ENCODE results near the gene MRPL42. TPM values are rescaled to one million over a fixed set of nuclear protein-coding genes. Genes with fewer than 3 reads are reported as not detected.

MRPL42 gene
- polyA plus RNA-seq, 1 of the 3 experiments (the other 2 are of a cell fraction) = 39.5 TPM

DNA sequence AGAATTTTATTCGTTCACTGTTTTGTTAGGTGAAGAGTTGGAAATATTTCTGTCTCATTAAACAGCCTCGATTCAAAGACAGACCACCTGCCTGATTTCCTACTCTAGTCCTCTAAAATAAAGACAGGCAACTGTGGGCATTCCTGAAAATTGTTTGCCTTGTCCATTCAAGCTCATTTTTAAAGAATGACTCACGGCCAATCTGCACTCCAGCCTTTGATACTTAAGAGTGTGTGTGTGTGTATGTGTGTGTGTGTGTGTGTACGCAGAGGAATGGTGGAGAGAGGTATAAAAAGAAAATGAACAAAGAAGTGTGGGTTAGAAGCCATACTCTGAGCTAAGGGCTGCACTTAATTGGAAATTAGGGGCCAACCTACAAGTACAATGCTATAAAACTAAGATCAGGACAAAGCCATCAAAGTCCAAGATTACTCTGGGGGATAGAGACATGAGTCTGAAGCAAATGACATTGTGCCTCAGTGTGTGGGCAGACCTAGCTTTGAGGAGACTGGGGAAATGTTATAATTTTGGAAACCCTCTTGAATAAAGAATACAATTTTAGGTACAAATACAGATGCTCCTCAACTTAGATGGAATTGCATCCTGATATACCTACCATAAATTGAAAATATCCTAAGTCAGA is 59.6 kb downstream of the MRPL42 start:
- no peak for DNase-seq
- H3K9me2 ChIP-seq = no peaks in the 10 kb centered on the region
- H4K20me1 ChIP-seq (ENCODE audit: insufficient read depth) = no peaks in the 10 kb centered on the region
- no peaks in the 10 kb centered on the region for H3K36me3 ChIP-seq (replicated peaks in 1 of 2; ENCODE audit: control insufficient read depth in 1 of 2, insufficient read depth in 2 of 2, low read length in 1 of 2)
- H3K9me3 ChIP-seq = no peaks in the 10 kb centered on the region
- ChIA-PET POLR2A (no interaction called here), CTCF (interaction anchor here (0.7 to 7.3 kb wide), 5 partner anchors 16 to 576 kb away, joined by 3 to 46 read pairs (median 3); no protein-coding TSS in a partner anchor)
- H3F3A ChIP-seq (replicated peaks; ENCODE audit: insufficient read depth) = no peaks in the 10 kb centered on the region
- 20% methylated on average over 4 of the region's 4 CpGs for WGBS (ENCODE audit: low lambda C conversion rate)
- no peak overlapping the region for H3K9ac ChIP-seq
- no peaks in the 10 kb centered on the region; a peak in 1 of 4 replicates for H3K4me1 ChIP-seq (ENCODE audit: control insufficient read depth in 1 of 2, insufficient read depth in 2 of 2, low read depth in 1 of 2, low read length in 1 of 2)
- no peaks in the 10 kb centered on the region for H3K79me2 ChIP-seq (ENCODE audit: insufficient read depth)
- H3K4me2 ChIP-seq = 0 out of 2 replicates have a peak overlapping the region, but pooled peaks have one; percentile 0
- no peak overlapping the region for H3K4me3 ChIP-seq (ENCODE audit: low read depth in 2 of 2, low read length in 1 of 2)
- no peaks in the 10 kb centered on the region for H3K27me3 ChIP-seq (ENCODE audit: insufficient read depth)
- H3K27ac ChIP-seq (ENCODE audit: low read depth in 2 of 2, low read length in 1 of 2) = no peak overlapping the region
- no peak overlapping the region for H2AFZ ChIP-seq (ENCODE audit: low read depth)
- TF ChIP-seq, protein P1, sequence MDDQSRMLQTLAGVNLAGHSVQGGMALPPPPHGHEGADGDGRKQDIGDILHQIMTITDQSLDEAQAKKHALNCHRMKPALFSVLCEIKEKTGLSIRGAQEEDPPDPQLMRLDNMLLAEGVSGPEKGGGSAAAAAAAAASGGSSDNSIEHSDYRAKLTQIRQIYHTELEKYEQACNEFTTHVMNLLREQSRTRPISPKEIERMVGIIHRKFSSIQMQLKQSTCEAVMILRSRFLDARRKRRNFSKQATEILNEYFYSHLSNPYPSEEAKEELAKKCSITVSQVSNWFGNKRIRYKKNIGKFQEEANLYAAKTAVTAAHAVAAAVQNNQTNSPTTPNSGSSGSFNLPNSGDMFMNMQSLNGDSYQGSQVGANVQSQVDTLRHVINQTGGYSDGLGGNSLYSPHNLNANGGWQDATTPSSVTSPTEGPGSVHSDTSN (IDR thresholded peaks at IDR 0.05) = 0 out of 2 replicates have a peak, but pooled peaks have one; percentile 15
- TF ChIP-seq GATA2 (CRISPR knock-in tag; IDR thresholded peaks at IDR 0.05) = no peak
- no peak for TF ChIP-seq FOXM1 (IDR thresholded peaks at IDR 0.05; ENCODE audit: low read depth)
- TF ChIP-seq NFIC (IDR thresholded peaks at IDR 0.05; ENCODE audit: borderline replicate concordance) = peak; percentile 19; the same call in 1 of the 2 replicates
- no peak for TF ChIP-seq RFX5 (IDR thresholded peaks at IDR 0.05; ENCODE audit: low read length)
- TF ChIP-seq YY1 (IDR thresholded peaks at IDR 0.05; ENCODE audit: low read depth) = 0 out of 2 replicates have a peak, but pooled peaks have one; percentile 13
- TF ChIP-seq USF2 (IDR thresholded peaks at IDR 0.05; ENCODE audit: borderline replicate concordance, low read depth, low read length) = no peak
- TF ChIP-seq, protein P2, sequence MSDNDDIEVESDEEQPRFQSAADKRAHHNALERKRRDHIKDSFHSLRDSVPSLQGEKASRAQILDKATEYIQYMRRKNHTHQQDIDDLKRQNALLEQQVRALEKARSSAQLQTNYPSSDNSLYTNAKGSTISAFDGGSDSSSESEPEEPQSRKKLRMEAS (IDR thresholded peaks at IDR 0.05; ENCODE audit: low read depth) = peak; percentile 52; the same call in 1 of the 2 replicates
- TF ChIP-seq, protein P3, sequence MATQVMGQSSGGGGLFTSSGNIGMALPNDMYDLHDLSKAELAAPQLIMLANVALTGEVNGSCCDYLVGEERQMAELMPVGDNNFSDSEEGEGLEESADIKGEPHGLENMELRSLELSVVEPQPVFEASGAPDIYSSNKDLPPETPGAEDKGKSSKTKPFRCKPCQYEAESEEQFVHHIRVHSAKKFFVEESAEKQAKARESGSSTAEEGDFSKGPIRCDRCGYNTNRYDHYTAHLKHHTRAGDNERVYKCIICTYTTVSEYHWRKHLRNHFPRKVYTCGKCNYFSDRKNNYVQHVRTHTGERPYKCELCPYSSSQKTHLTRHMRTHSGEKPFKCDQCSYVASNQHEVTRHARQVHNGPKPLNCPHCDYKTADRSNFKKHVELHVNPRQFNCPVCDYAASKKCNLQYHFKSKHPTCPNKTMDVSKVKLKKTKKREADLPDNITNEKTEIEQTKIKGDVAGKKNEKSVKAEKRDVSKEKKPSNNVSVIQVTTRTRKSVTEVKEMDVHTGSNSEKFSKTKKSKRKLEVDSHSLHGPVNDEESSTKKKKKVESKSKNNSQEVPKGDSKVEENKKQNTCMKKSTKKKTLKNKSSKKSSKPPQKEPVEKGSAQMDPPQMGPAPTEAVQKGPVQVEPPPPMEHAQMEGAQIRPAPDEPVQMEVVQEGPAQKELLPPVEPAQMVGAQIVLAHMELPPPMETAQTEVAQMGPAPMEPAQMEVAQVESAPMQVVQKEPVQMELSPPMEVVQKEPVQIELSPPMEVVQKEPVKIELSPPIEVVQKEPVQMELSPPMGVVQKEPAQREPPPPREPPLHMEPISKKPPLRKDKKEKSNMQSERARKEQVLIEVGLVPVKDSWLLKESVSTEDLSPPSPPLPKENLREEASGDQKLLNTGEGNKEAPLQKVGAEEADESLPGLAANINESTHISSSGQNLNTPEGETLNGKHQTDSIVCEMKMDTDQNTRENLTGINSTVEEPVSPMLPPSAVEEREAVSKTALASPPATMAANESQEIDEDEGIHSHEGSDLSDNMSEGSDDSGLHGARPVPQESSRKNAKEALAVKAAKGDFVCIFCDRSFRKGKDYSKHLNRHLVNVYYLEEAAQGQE (IDR thresholded peaks at IDR 0.05; ENCODE audit: low read depth, low read length) = no peak
- TF ChIP-seq CTCF (IDR thresholded peaks at IDR 0.05) = no peak
- no peak for TF ChIP-seq RCOR1 (IDR thresholded peaks at IDR 0.05; ENCODE audit: low read length)
- TF ChIP-seq TEAD4 (IDR thresholded peaks at IDR 0.05; ENCODE audit: borderline replicate concordance, insufficient read depth) = peak; percentile 39; the same call in 1 of the 2 replicates
- no peak for TF ChIP-seq SMC3 (IDR thresholded peaks at IDR 0.05; ENCODE audit: low read depth, low read length)
- TF ChIP-seq JUND (IDR thresholded peaks at IDR 0.05) = peak; percentile 93
- TF ChIP-seq TAF1 (IDR thresholded peaks at IDR 0.05; ENCODE audit: borderline replicate concordance, low read depth, low read length) = no peak
- no peak for TF ChIP-seq USF1 (IDR thresholded peaks at IDR 0.05; ENCODE audit: borderline replicate concordance, low read depth)
- no peak; the same call in 1 of the 2 replicates for TF ChIP-seq POLR2AphosphoS5 (IDR thresholded peaks at IDR 0.05; ENCODE audit: low read depth, low read length)
- no peak for TF ChIP-seq EZH2phosphoT487 (IDR thresholded peaks at IDR 0.05; ENCODE audit: borderline replicate concordance, low read depth)
- TF ChIP-seq CHD2 (IDR thresholded peaks at IDR 0.05; ENCODE audit: low read length, partially characterized antibody) = no peak
- peak; percentile 85 for TF ChIP-seq FOSL2 (IDR thresholded peaks at IDR 0.05; ENCODE audit: borderline replicate concordance, low read depth)
- no peak for TF ChIP-seq MXI1 (IDR thresholded peaks at IDR 0.05; ENCODE audit: low read depth, low read length)
- peak; percentile 69 for TF ChIP-seq TCF12 (IDR thresholded peaks at IDR 0.05)
- no peak for TF ChIP-seq ELF1 (IDR thresholded peaks at IDR 0.05)
- TF ChIP-seq NRF1 (IDR thresholded peaks at IDR 0.05; ENCODE audit: low read depth, low read length) = no peak

Measured in SK-N-SH (cell line).